SK-N-SH (cell line): ENCODE measurements around the gene KCNG1. TPM values are rescaled to one million over a fixed set of nuclear protein-coding genes. Genes with fewer than 3 reads are reported as not detected.

ENCODE experiments used
- CTCF ChIA-PET: fragments of 300-600, 350-600 bp; formaldehyde crosslinking; extraction: SDS; loops from one replicate; lab custom pipeline; 2021; lab: Yijun Ruan, JAX
- POLR2A ChIA-PET: fragments of 350-600 bp; sonication (Branson Sonifier 250); formaldehyde crosslinking; extraction: SDS; loops from one replicate; lab custom pipeline; 2020; ENCODE audit warnings: antibody characterized with exemption, inconsistent platforms; lab: Yijun Ruan, JAX
- DNase-seq: peaks from one replicate; pipeline ENCODE4 v3.0.0; 2012
- H2AFZ ChIP-seq: fragments of 200-600 bp; sonication (generic); 2 replicates; pipeline ENCODE4 v1.8.1; 2016; ENCODE audit warnings: antibody characterized with exemption, mild to moderate bottlenecking, low read depth
- H3F3A ChIP-seq: fragments of 200-600 bp; sonication (generic); replicated peaks from 2 replicates; pipeline ENCODE3; 2016; ENCODE audit warnings: antibody characterized with exemption, mild to moderate bottlenecking; ENCODE audit not compliant: insufficient read depth
- H3K27ac ChIP-seq, 2 experiments: fragments of 200-500 bp in 1 of 2; fragments of 200-600 bp in 1 of 2; sonication (Bioruptor generic) in 1 of 2; sonication (generic), shearing (Covaris generic) in 1 of 2; 2 replicates each; pipeline versions ENCODE4 v1.5.1 to v1.6.1; 2014 to 2016; ENCODE audit warnings: low read depth in 2 of 2, inconsistent platforms in 1 of 2, low read length in 1 of 2, mild to moderate bottlenecking in 1 of 2, mixed read lengths in 1 of 2
- H3K27me3 ChIP-seq: fragments of 200-600 bp; sonication (generic), shearing (Covaris generic); 2 replicates; pipeline ENCODE4 v1.6.1; 2016; ENCODE audit warnings: mixed run types; ENCODE audit not compliant: insufficient read depth
- H3K36me3 ChIP-seq, 2 experiments: fragments of 200-500 bp in 1 of 2; fragments of 200-600 bp in 1 of 2; sonication (Bioruptor generic) in 1 of 2; sonication (generic) in 1 of 2; replicated peaks in 1 of 2; 2 replicates each; pipeline versions ENCODE3 to v1.5.1; 2014 to 2016; ENCODE audit warnings: low read length in 1 of 2, mild to moderate bottlenecking in 1 of 2; ENCODE audit not compliant: insufficient read depth in 2 of 2, control insufficient read depth in 1 of 2
- H3K4me1 ChIP-seq, 2 experiments: fragments of 200-500 bp in 1 of 2; fragments of 200-600 bp in 1 of 2; sonication (Bioruptor generic) in 1 of 2; sonication (generic), shearing (Covaris generic) in 1 of 2; 2 replicates each; pipeline versions ENCODE4 v1.5.1 to v1.6.1; 2014 to 2016; ENCODE audit warnings: low read depth in 1 of 2, low read length in 1 of 2, mixed run types in 1 of 2; ENCODE audit not compliant: insufficient read depth in 2 of 2, control insufficient read depth in 1 of 2
- H3K4me2 ChIP-seq: fragments of 200-600 bp; sonication (generic), shearing (Covaris generic); 2 replicates; pipeline ENCODE4 v1.6.1; 2017; ENCODE audit warnings: mixed run types
- H3K4me3 ChIP-seq, 2 experiments: fragments of 200-500 bp in 1 of 2; fragments of 200-600 bp in 1 of 2; sonication (Bioruptor generic) in 1 of 2; sonication (generic), shearing (Covaris generic) in 1 of 2; 2 replicates each; pipeline versions ENCODE4 v1.5.1 to v1.8.1; 2014 to 2016; ENCODE audit warnings: low read depth in 2 of 2, inconsistent platforms in 1 of 2, low read length in 1 of 2, mild to moderate bottlenecking in 1 of 2, mixed read lengths in 1 of 2, moderate library complexity in 1 of 2
- H3K79me2 ChIP-seq: fragments of 200-600 bp; sonication (generic); 2 replicates; pipeline ENCODE4 v1.8.1; 2017; ENCODE audit warnings: mild to moderate bottlenecking; ENCODE audit not compliant: insufficient read depth
- H3K9ac ChIP-seq: fragments of 200-600 bp; sonication (generic); 2 replicates; pipeline ENCODE4 v1.6.1; 2017; ENCODE audit warnings: mixed run types
- H3K9me2 ChIP-seq: fragments of 200-600 bp; sonication (generic); 2 replicates; pipeline ENCODE4 v1.6.1; 2017; ENCODE audit warnings: mixed run types
- H3K9me3 ChIP-seq: fragments of 200-600 bp; sonication (generic); 2 replicates; pipeline ENCODE4 v1.6.1; 2017; ENCODE audit warnings: mixed run types, mild to moderate bottlenecking, moderate library complexity
- H4K20me1 ChIP-seq: fragments of 200-600 bp; sonication (generic); 2 replicates; pipeline ENCODE4 v1.6.1; 2017; ENCODE audit warnings: mild to moderate bottlenecking, mixed run types; ENCODE audit not compliant: insufficient read depth
- CTCF ChIP-seq: fragments of 200-600 bp; sonication (generic); IDR thresholded peaks from 2 replicates; pipeline ENCODE4 v1.6.1; 2017; ENCODE audit warnings: antibody characterized with exemption, mild to moderate bottlenecking, moderate library complexity
- EZH2phosphoT487 ChIP-seq: fragments of 200-600 bp; sonication (generic); IDR thresholded peaks from 2 replicates; pipeline ENCODE4 v1.6.1; 2017; ENCODE audit warnings: low read depth, mixed run types, mild to moderate bottlenecking, antibody characterized with exemption, moderate library complexity, borderline replicate concordance
- FOXM1 ChIP-seq: IDR thresholded peaks from 2 replicates; pipeline ENCODE4 v1.4.0; 2012; ENCODE audit warnings: low read depth, mild to moderate bottlenecking
- GABPA ChIP-seq: IDR thresholded peaks from 2 replicates; pipeline ENCODE4 v1.4.0; 2012; ENCODE audit warnings: low read depth, mild to moderate bottlenecking
- JUND ChIP-seq: IDR thresholded peaks from 2 replicates; pipeline ENCODE4 v1.4.0; 2012
- NFIC ChIP-seq: IDR thresholded peaks from 2 replicates; pipeline ENCODE4 v1.4.0; 2012; ENCODE audit warnings: borderline replicate concordance
- NRF1 ChIP-seq: IDR thresholded peaks from 2 replicates; pipeline ENCODE4 v1.6.1; 2012; ENCODE audit warnings: low read depth, mild to moderate bottlenecking, low read length
- POLR2AphosphoS5 ChIP-seq: IDR thresholded peaks from 2 replicates; pipeline ENCODE4 v1.6.1; 2012; ENCODE audit warnings: low read depth, low read length
- RAD21 ChIP-seq: IDR thresholded peaks from 2 replicates; pipeline ENCODE4 v1.6.1; 2012; ENCODE audit warnings: mild to moderate bottlenecking, low read length
- RCOR1 ChIP-seq: fragments of 150-350 bp; IDR thresholded peaks from 2 replicates; pipeline ENCODE4 v1.6.1; 2017; ENCODE audit warnings: antibody characterized with exemption, low read length
- RFX5 ChIP-seq: IDR thresholded peaks from 2 replicates; pipeline ENCODE4 v1.6.1; 2012; ENCODE audit warnings: mild to moderate bottlenecking, improper control_type of control experiment, low read length
- RXRA ChIP-seq: IDR thresholded peaks from 2 replicates; pipeline ENCODE4 v1.4.0; 2012; ENCODE audit warnings: low read depth, mild to moderate bottlenecking, borderline replicate concordance
- SIN3A ChIP-seq: IDR thresholded peaks from 2 replicates; pipeline ENCODE4 v1.6.1; 2012; ENCODE audit warnings: low read depth, mild to moderate bottlenecking, low read length, moderate library complexity, borderline replicate concordance
- SMC3 ChIP-seq: IDR thresholded peaks from 2 replicates; pipeline ENCODE4 v1.6.1; 2012; ENCODE audit warnings: low read depth, low read length, improper control_type of control experiment
- TAF1 ChIP-seq: IDR thresholded peaks from 2 replicates; pipeline ENCODE4 v1.6.1; 2012; ENCODE audit warnings: low read depth, mild to moderate bottlenecking, low read length, moderate library complexity, borderline replicate concordance
- ZBTB33 ChIP-seq: IDR thresholded peaks from 2 replicates; pipeline ENCODE4 v1.4.0; 2012; ENCODE audit warnings: low read depth, borderline replicate concordance
- WGBS: methylation state at CpG from one replicate; pipeline ENCODE4 v1.1.6; 2017; ENCODE audit warnings: low lambda C conversion rate; 5-methylcytosine and 5-hydroxymethylcytosine counted together
- polyA plus RNA-seq, 3 experiments: library from polyadenylated mRNA; depleted of rRNA; stranded (reverse); fragments of >200 nt; gene quantifications; 2 replicates each; pipeline ENCODE4 v1.2.3, GENCODE V29; 2012
- TF ChIP-seq, protein P1 (sequence below): fragments of 150-350 bp; IDR thresholded peaks from 2 replicates; pipeline ENCODE4 v1.6.1; 2016; ENCODE audit warnings: mild to moderate bottlenecking, low read depth, low read length
- TF ChIP-seq, protein P2 (sequence below): IDR thresholded peaks from 2 replicates; pipeline ENCODE4 v1.6.1; 2012; ENCODE audit warnings: mild to moderate bottlenecking, low read depth, low read length, moderate library complexity
- TF ChIP-seq, protein P3 (sequence below): IDR thresholded peaks from 2 replicates; pipeline ENCODE4 v1.4.0; 2012; ENCODE audit warnings: low read depth

KCNG1 gene
- polyA plus RNA-seq, 1 of the 3 experiments (the other 2 are of a cell fraction), result 13.8 TPM

- Histone ChIP-seq H3K79me2 (no peaks in the 10 kb centered on the region), H3K9me3 (no peaks in the 10 kb centered on the region), H3F3A (no peaks in the 10 kb centered on the region), H3K9me2 (no peaks in the 10 kb centered on the region), H3K4me3 (no peak overlapping the region), H4K20me1 (no peaks in the 10 kb centered on the region), H2AFZ (no peak overlapping the region), H3K9ac (no peak overlapping the region), H3K4me2 (no peak overlapping the region), H3K36me3 (no peaks in the 10 kb centered on the region), H3K27ac (no peak overlapping the region), H3K4me1 (peaks cover 0 to 24% of the 10 kb centered on the region in 2 experiments; a peak in 1 of 4 replicates), H3K27me3 (no peaks in the 10 kb centered on the region)
- no peak for DNase-seq
- ChIA-PET CTCF (interaction anchor here (0.6 to 9.3 kb wide), 7 partner anchors 12 to 305 kb away, joined by 3 to 118 read pairs (median 5); no protein-coding TSS in a partner anchor), POLR2A (no interaction called here)
- 80% methylated on average over 8 of the region's 8 CpGs for WGBS
- TF ChIP-seq, protein P1, sequence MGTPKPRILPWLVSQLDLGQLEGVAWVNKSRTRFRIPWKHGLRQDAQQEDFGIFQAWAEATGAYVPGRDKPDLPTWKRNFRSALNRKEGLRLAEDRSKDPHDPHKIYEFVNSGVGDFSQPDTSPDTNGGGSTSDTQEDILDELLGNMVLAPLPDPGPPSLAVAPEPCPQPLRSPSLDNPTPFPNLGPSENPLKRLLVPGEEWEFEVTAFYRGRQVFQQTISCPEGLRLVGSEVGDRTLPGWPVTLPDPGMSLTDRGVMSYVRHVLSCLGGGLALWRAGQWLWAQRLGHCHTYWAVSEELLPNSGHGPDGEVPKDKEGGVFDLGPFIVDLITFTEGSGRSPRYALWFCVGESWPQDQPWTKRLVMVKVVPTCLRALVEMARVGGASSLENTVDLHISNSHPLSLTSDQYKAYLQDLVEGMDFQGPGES, result no peak
- TF ChIP-seq JUND (no peak), RAD21 (no peak), ZBTB33 (no peak), RXRA (no peak), RFX5 (no peak), TAF1 (no peak), EZH2phosphoT487 (no peak), SMC3 (no peak), CTCF (no peak), NRF1 (no peak), POLR2AphosphoS5 (no peak), FOXM1 (no peak), RCOR1 (no peak), GABPA (no peak), NFIC (no peak), SIN3A (no peak)
- TF ChIP-seq, protein P2, sequence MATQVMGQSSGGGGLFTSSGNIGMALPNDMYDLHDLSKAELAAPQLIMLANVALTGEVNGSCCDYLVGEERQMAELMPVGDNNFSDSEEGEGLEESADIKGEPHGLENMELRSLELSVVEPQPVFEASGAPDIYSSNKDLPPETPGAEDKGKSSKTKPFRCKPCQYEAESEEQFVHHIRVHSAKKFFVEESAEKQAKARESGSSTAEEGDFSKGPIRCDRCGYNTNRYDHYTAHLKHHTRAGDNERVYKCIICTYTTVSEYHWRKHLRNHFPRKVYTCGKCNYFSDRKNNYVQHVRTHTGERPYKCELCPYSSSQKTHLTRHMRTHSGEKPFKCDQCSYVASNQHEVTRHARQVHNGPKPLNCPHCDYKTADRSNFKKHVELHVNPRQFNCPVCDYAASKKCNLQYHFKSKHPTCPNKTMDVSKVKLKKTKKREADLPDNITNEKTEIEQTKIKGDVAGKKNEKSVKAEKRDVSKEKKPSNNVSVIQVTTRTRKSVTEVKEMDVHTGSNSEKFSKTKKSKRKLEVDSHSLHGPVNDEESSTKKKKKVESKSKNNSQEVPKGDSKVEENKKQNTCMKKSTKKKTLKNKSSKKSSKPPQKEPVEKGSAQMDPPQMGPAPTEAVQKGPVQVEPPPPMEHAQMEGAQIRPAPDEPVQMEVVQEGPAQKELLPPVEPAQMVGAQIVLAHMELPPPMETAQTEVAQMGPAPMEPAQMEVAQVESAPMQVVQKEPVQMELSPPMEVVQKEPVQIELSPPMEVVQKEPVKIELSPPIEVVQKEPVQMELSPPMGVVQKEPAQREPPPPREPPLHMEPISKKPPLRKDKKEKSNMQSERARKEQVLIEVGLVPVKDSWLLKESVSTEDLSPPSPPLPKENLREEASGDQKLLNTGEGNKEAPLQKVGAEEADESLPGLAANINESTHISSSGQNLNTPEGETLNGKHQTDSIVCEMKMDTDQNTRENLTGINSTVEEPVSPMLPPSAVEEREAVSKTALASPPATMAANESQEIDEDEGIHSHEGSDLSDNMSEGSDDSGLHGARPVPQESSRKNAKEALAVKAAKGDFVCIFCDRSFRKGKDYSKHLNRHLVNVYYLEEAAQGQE, result no peak
- TF ChIP-seq, protein P3, sequence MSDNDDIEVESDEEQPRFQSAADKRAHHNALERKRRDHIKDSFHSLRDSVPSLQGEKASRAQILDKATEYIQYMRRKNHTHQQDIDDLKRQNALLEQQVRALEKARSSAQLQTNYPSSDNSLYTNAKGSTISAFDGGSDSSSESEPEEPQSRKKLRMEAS, result no peak
- TF ChIP-seq, all 33 proteins: peak for 0
These were observed 9.2 kb downstream of the KCNG1 start for GRCh38 chr20:51013577-51014330.
